HG02763 (cell line): ENCODE data around the gene LPAR3.
"Not testable (repeated sequence)": the region's sequence is repeated elsewhere in the genome, so short reads cannot be mapped to it uniquely, and the experiment has no call there.

Experiments
- ATAC-seq: cut with Tn5 transposase; IDR thresholded peaks from one replicate; pipeline ENCODE4 v1.9.1; 2021; ENCODE audit warnings: mild to moderate bottlenecking, moderate library complexity; ENCODE audit not compliant: unreplicated experiment

LPAR3 gene

GRCh38 chr1:84907095-84907827 is 14.3 kb upstream of the LPAR3 start:
- ATAC-seq = no peak

- not testable (repeated sequence) for ATAC-seq
Measured at GRCh38 chr1:84902727-84903126, 9.7 kb upstream of the LPAR3 start.

- no peak for ATAC-seq
Measured at GRCh38 chr1:84899969-84900368, 7.0 kb upstream of the LPAR3 start.

GRCh38 chr1:84896279-84896678 is 3.3 kb upstream of the LPAR3 start:
- no peak for ATAC-seq

- ATAC-seq = no peak
Measured at GRCh38 chr1:84890566-84890965, 2.4 kb downstream of the LPAR3 start.

- no peak for ATAC-seq
Measured at GRCh38 chr1:84889437-84889836, 3.6 kb downstream of the LPAR3 start.

GRCh38 chr1:84888753-84889152 is 4.3 kb downstream of the LPAR3 start:
- ATAC-seq = no peak

- no peak for ATAC-seq
Measured at GRCh38 chr1:84887261-84887934, 5.6 kb downstream of the LPAR3 start.

- ATAC-seq = no peak
Measured at GRCh38 chr1:84885469-84885868, 7.5 kb downstream of the LPAR3 start.

GRCh38 chr1:84884671-84885389 is 8.2 kb downstream of the LPAR3 start:
- no peak for ATAC-seq

- no peak for ATAC-seq
Measured at GRCh38 chr1:84883286-84883685, 9.7 kb downstream of the LPAR3 start.

GRCh38 chr1:84877592-84877991 is 15.4 kb downstream of the LPAR3 start:
- no peak for ATAC-seq

GRCh38 chr1:84876353-84876752 is 16.7 kb downstream of the LPAR3 start:
- no peak for ATAC-seq

GRCh38 chr1:84873366-84873765 is 19.6 kb downstream of the LPAR3 start:
- ATAC-seq = no peak

GRCh38 chr1:84872696-84873355 is 20.2 kb downstream of the LPAR3 start:
- ATAC-seq = no peak

GRCh38 chr1:84871181-84871580 is 21.8 kb downstream of the LPAR3 start:
- no peak for ATAC-seq

GRCh38 chr1:84870591-84870990 is 22.4 kb downstream of the LPAR3 start:
- no peak for ATAC-seq

GRCh38 chr1:84869720-84870119 is 23.3 kb downstream of the LPAR3 start:
- ATAC-seq = no peak

- peak; percentile 98 for ATAC-seq
Measured at GRCh38 chr1:84862810-84863251, 30.2 kb downstream of the LPAR3 start.

- no peak for ATAC-seq
Measured at GRCh38 chr1:84861988-84862644, 30.9 kb downstream of the LPAR3 start.

GRCh38 chr1:84861516-84861915 is 31.5 kb downstream of the LPAR3 start:
- no peak for ATAC-seq
